GM23338 (cell line): ENCODE measurements around the gene SRP14. TPM values are rescaled to one million over a fixed set of nuclear protein-coding genes. Genes with fewer than 3 reads are reported as not detected.
A peak's percentile ranks its signal among the peaks of the same experiment; 100 is the strongest.

Experiments used
- ATAC-seq: fragments of 200-7000 bp; cut with Tn5 transposase; 3 replicates; pipeline ENCODE4 v1.9.1; 2020
- DNase-seq: peaks from one replicate; pipeline ENCODE4 v3.0.0-alpha.2; 2015; ENCODE audit warnings: low spot score
- H2AFZ ChIP-seq: fragments of 200-600 bp; sonication (generic); 2 replicates; pipeline ENCODE4 v1.8.0; 2016; ENCODE audit warnings: antibody characterized with exemption, mild to moderate bottlenecking, moderate library complexity
- H3F3A ChIP-seq: fragments of 200-600 bp; sonication (generic); replicated peaks from 2 replicates; pipeline ENCODE4 v1.8.0; 2017; ENCODE audit warnings: antibody characterized with exemption, mixed run types, low read depth
- H3K27ac ChIP-seq: fragments of 200-600 bp; sonication (generic); 2 replicates; pipeline ENCODE4 v1.6.1; 2016; ENCODE audit warnings: low read depth
- H3K27me3 ChIP-seq: fragments of 200-600 bp; sonication (generic); 2 replicates; pipeline ENCODE4 v1.8.0; 2016; ENCODE audit warnings: mild to moderate bottlenecking, mixed run types, moderate library complexity; ENCODE audit not compliant: insufficient read depth
- H3K36me3 ChIP-seq: fragments of 200-600 bp; sonication (generic); 2 replicates; pipeline ENCODE4 v1.8.0; 2016; ENCODE audit warnings: mild to moderate bottlenecking; ENCODE audit not compliant: insufficient read depth
- H3K4me1 ChIP-seq: fragments of 200-600 bp; sonication (generic); 2 replicates; pipeline ENCODE4 v1.8.0; 2016; ENCODE audit warnings: mild to moderate bottlenecking, moderate library complexity; ENCODE audit not compliant: insufficient read depth
- H3K4me2 ChIP-seq: fragments of 200-600 bp; sonication (generic); 2 replicates; pipeline ENCODE4 v1.7.1; 2017; ENCODE audit warnings: mixed run types
- H3K4me3 ChIP-seq: fragments of 200-600 bp; sonication (generic); 2 replicates; pipeline ENCODE4 v1.6.1; 2016; ENCODE audit warnings: mixed run types
- H3K79me2 ChIP-seq: fragments of 200-600 bp; sonication (generic); replicated peaks from 2 replicates; pipeline ENCODE4 v1.8.0; 2017; ENCODE audit warnings: mild to moderate bottlenecking; ENCODE audit not compliant: insufficient read depth
- H3K9me2 ChIP-seq: fragments of 200-600 bp; sonication (generic); 2 replicates; pipeline ENCODE4 v1.8.0; 2017; ENCODE audit not compliant: insufficient read depth
- H4K20me1 ChIP-seq: fragments of 200-600 bp; sonication (generic); replicated peaks from 2 replicates; pipeline ENCODE4 v1.8.0; 2017; ENCODE audit warnings: mild to moderate bottlenecking; ENCODE audit not compliant: insufficient read depth
- H3K27ac Mint-ChIP-seq: 2 replicates; pipeline ENCODE4 v1.8.0; 2020; ENCODE audit warnings: inconsistent platforms, mild to moderate bottlenecking, moderate library complexity, mixed read lengths
- H3K27me3 Mint-ChIP-seq: 3 replicates; pipeline ENCODE4 v1.8.0; 2022; ENCODE audit warnings: low read depth, mild to moderate bottlenecking, moderate library complexity, mixed read lengths, inconsistent platforms; ENCODE audit not compliant: insufficient read depth, poor library complexity
- H3K36me3 Mint-ChIP-seq: 3 replicates; pipeline ENCODE4 v1.8.0; 2021; ENCODE audit warnings: low read depth, mild to moderate bottlenecking, inconsistent platforms, moderate library complexity, mixed read lengths
- H3K4me1 Mint-ChIP-seq: 3 replicates; pipeline ENCODE4 v1.8.0; 2020; ENCODE audit warnings: mild to moderate bottlenecking, inconsistent platforms, mixed read lengths
- H3K4me3 Mint-ChIP-seq: 3 replicates; pipeline ENCODE4 v1.8.0; 2021; ENCODE audit warnings: moderate library complexity, mild to moderate bottlenecking, inconsistent platforms, mixed read lengths
- H3K9me3 Mint-ChIP-seq: 3 replicates; pipeline ENCODE4 v1.8.0; 2020; ENCODE audit warnings: moderate library complexity, mild to moderate bottlenecking, inconsistent platforms, mixed read lengths
- CREB1 ChIP-seq: fragments of 250-450 bp; sonication (Bioruptor Pico); IDR thresholded peaks from 2 replicates; pipeline ENCODE4 v1.5.0; 2020; ENCODE audit warnings: low read depth, mild to moderate bottlenecking, moderate library complexity
- EZH2 ChIP-seq: fragments of 200-600 bp; sonication (generic); IDR thresholded peaks from one replicate; pipeline ENCODE4 v1.8.0; 2017; ENCODE audit warnings: antibody characterized with exemption, mild to moderate bottlenecking, low read depth; ENCODE audit not compliant: unreplicated experiment
- EZH2phosphoT487 ChIP-seq: fragments of 200-600 bp; sonication (generic); IDR thresholded peaks from one replicate; pipeline ENCODE4 v1.8.1; 2018; ENCODE audit warnings: antibody characterized with exemption; ENCODE audit not compliant: unreplicated experiment
- NANOG ChIP-seq: IDR thresholded peaks from 2 replicates; pipeline ENCODE4 v1.6.1; 2016; ENCODE audit warnings: antibody characterized with exemption, borderline replicate concordance
- POLR2AphosphoS5 ChIP-seq: IDR thresholded peaks from 2 replicates; pipeline ENCODE4 v1.6.1; 2016; ENCODE audit warnings: antibody characterized with exemption, low read depth
- STAT1 ChIP-seq: IDR thresholded peaks from one replicate; pipeline ENCODE4 v1.6.1; 2016; ENCODE audit warnings: antibody characterized with exemption; ENCODE audit not compliant: unreplicated experiment
- ZNF114 ChIP-seq: fragments of 250-450 bp; sonication (Bioruptor Pico); IDR thresholded peaks from 2 replicates; pipeline ENCODE4 v1.5.0; 2020; ENCODE audit warnings: mild to moderate bottlenecking, moderate library complexity
- ZNF331 ChIP-seq: fragments of 250-450 bp; sonication (Bioruptor Pico); IDR thresholded peaks from 2 replicates; pipeline ENCODE4 v1.5.0; 2020; ENCODE audit warnings: low read depth, mild to moderate bottlenecking, moderate library complexity
- polyA plus RNA-seq: library from polyadenylated mRNA; unstranded; fragments of >200 nt; fragmentation: Nextera tagmentation; extraction: Ambion mirVana; gene quantifications from 2 replicates; pipeline ENCODE4 v1.2.1, GENCODE V29; 2016
- total RNA-seq: library from RNA; depleted of rRNA; stranded (reverse); fragments of >200 nt; shearing (Covaris generic); gene quantifications from 2 replicates; pipeline ENCODE4 v1.2.3, GENCODE V29; 2014
- TF ChIP-seq, protein P1 (sequence below): IDR thresholded peaks from 2 replicates; pipeline ENCODE4 v1.6.1; 2016; ENCODE audit warnings: antibody characterized with exemption
- TF ChIP-seq, protein P2 (sequence below): IDR thresholded peaks from one replicate; pipeline ENCODE4 v1.6.1; 2018; ENCODE audit warnings: antibody characterized with exemption; ENCODE audit not compliant: unreplicated experiment
- TF ChIP-seq, protein P3 (sequence below): fragments of 250-450 bp; sonication (Bioruptor Pico); IDR thresholded peaks from 2 replicates; pipeline ENCODE4 v1.5.0; 2020; ENCODE audit warnings: mild to moderate bottlenecking, moderate library complexity

The SRP14 gene
- total and polyA plus RNA-seq, 2 experiments from 2014 or later: 249 to 1,412 TPM

DNA sequence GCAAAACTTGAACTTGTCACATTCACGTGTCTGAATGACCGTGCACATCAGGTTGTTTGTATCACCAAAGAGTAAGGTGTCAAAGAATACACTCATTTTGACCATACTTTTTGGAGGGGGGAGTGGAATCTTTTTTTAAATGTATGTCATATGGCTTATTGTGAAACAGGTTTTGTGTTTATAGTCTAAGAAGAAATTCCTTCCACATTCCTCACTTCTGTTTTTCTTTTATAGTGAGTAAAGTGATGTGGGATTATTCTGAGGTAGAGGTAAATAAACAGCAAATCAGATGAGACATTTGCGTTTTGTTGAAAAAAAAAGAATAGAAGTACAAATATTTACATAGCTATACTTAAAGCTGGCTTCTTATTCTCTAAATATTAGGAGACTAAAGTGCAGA lies 33.0 kb downstream of the SRP14 start (continued):
- TF ChIP-seq EZH2phosphoT487 (no peak), POLR2AphosphoS5 (no peak), NANOG (no peak), CREB1 (CRISPR knock-in tag) (no peak), ZNF331 (CRISPR knock-in tag) (no peak), EZH2 (no peak)
- TF ChIP-seq, protein P1, sequence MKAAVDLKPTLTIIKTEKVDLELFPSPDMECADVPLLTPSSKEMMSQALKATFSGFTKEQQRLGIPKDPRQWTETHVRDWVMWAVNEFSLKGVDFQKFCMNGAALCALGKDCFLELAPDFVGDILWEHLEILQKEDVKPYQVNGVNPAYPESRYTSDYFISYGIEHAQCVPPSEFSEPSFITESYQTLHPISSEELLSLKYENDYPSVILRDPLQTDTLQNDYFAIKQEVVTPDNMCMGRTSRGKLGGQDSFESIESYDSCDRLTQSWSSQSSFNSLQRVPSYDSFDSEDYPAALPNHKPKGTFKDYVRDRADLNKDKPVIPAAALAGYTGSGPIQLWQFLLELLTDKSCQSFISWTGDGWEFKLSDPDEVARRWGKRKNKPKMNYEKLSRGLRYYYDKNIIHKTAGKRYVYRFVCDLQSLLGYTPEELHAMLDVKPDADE: no peak

DNA sequence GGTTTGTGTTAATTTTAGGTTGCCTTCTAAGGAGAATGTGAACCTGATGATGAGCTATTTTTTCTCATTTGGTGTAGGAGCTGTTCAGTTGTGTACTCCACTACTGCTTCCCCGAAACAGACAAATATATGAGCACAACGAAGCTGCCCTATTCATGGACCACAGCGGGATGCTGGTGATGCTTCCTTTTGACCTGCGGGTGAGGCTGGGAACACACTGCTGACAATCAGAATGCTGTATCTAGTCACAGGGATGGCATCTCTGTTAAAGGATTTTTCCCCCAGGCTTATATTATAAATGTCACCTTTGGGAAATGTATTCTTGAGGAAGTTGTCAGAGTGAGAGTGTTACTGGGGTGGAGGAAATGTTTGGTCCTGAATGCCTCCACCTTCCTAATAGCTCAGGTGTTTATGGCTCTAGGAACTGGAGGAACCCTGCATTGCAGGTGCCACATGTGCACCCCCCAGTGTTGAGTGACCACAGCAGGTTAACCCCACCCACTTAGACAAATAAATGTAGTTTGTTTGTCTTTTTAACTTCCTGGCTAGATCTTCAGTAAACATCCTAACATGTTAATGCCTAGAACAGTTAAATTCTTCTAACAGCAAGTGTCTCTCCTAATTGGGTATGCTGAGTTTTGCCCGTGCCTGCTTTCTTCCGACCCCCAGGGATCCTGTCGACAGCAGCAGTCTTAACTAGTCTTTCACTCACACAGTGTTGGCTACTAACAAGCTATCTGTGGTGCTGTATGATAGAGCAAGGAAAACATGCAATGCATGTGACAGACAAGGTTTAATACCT lies 35.7 kb downstream of the SRP14 start:
- Histone ChIP-seq H3K27ac (peak overlapping the region; percentile 12), H3K4me3 (no peak overlapping the region), H3K4me2 (no peak overlapping the region), H2AFZ (no peak overlapping the region), H3K4me1 (0 out of 2 replicates have a peak, but pooled peaks cover 4% of the 10 kb centered on the region), H3K9me2 (no peaks in the 10 kb centered on the region), H3K36me3 (peaks cover 66% of the 10 kb centered on the region), H3F3A (no peaks in the 10 kb centered on the region; the same call in 1 of the 2 replicates), H3K79me2 (no peaks in the 10 kb centered on the region), H3K27me3 (no peaks in the 10 kb centered on the region), H4K20me1 (no peaks in the 10 kb centered on the region)
- H3K36me3 Mint-ChIP-seq: peaks cover 79% of the 10 kb centered on the region
- no peaks in the 10 kb centered on the region for H3K9me3 Mint-ChIP-seq
- DNase-seq (no peak), ATAC-seq (no peak)
- H3K27ac Mint-ChIP-seq: peak overlapping the region; percentile 35; the same call in 1 of the 2 replicates
- no peak overlapping the region for H3K4me3 Mint-ChIP-seq
- H3K4me1 Mint-ChIP-seq: peaks cover 5% of the 10 kb centered on the region; the same call in 2 of the 3 replicates
- no peaks in the 10 kb centered on the region for H3K27me3 Mint-ChIP-seq
- TF ChIP-seq EZH2 (no peak), POLR2AphosphoS5 (no peak), EZH2phosphoT487 (no peak), STAT1 (no peak), ZNF114 (CRISPR knock-in tag) (no peak), NANOG (no peak), ZNF331 (CRISPR knock-in tag) (no peak)
- TF ChIP-seq, protein P1: no peak
- TF ChIP-seq, protein P2, sequence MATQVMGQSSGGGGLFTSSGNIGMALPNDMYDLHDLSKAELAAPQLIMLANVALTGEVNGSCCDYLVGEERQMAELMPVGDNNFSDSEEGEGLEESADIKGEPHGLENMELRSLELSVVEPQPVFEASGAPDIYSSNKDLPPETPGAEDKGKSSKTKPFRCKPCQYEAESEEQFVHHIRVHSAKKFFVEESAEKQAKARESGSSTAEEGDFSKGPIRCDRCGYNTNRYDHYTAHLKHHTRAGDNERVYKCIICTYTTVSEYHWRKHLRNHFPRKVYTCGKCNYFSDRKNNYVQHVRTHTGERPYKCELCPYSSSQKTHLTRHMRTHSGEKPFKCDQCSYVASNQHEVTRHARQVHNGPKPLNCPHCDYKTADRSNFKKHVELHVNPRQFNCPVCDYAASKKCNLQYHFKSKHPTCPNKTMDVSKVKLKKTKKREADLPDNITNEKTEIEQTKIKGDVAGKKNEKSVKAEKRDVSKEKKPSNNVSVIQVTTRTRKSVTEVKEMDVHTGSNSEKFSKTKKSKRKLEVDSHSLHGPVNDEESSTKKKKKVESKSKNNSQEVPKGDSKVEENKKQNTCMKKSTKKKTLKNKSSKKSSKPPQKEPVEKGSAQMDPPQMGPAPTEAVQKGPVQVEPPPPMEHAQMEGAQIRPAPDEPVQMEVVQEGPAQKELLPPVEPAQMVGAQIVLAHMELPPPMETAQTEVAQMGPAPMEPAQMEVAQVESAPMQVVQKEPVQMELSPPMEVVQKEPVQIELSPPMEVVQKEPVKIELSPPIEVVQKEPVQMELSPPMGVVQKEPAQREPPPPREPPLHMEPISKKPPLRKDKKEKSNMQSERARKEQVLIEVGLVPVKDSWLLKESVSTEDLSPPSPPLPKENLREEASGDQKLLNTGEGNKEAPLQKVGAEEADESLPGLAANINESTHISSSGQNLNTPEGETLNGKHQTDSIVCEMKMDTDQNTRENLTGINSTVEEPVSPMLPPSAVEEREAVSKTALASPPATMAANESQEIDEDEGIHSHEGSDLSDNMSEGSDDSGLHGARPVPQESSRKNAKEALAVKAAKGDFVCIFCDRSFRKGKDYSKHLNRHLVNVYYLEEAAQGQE: no peak
- TF ChIP-seq, protein P3, sequence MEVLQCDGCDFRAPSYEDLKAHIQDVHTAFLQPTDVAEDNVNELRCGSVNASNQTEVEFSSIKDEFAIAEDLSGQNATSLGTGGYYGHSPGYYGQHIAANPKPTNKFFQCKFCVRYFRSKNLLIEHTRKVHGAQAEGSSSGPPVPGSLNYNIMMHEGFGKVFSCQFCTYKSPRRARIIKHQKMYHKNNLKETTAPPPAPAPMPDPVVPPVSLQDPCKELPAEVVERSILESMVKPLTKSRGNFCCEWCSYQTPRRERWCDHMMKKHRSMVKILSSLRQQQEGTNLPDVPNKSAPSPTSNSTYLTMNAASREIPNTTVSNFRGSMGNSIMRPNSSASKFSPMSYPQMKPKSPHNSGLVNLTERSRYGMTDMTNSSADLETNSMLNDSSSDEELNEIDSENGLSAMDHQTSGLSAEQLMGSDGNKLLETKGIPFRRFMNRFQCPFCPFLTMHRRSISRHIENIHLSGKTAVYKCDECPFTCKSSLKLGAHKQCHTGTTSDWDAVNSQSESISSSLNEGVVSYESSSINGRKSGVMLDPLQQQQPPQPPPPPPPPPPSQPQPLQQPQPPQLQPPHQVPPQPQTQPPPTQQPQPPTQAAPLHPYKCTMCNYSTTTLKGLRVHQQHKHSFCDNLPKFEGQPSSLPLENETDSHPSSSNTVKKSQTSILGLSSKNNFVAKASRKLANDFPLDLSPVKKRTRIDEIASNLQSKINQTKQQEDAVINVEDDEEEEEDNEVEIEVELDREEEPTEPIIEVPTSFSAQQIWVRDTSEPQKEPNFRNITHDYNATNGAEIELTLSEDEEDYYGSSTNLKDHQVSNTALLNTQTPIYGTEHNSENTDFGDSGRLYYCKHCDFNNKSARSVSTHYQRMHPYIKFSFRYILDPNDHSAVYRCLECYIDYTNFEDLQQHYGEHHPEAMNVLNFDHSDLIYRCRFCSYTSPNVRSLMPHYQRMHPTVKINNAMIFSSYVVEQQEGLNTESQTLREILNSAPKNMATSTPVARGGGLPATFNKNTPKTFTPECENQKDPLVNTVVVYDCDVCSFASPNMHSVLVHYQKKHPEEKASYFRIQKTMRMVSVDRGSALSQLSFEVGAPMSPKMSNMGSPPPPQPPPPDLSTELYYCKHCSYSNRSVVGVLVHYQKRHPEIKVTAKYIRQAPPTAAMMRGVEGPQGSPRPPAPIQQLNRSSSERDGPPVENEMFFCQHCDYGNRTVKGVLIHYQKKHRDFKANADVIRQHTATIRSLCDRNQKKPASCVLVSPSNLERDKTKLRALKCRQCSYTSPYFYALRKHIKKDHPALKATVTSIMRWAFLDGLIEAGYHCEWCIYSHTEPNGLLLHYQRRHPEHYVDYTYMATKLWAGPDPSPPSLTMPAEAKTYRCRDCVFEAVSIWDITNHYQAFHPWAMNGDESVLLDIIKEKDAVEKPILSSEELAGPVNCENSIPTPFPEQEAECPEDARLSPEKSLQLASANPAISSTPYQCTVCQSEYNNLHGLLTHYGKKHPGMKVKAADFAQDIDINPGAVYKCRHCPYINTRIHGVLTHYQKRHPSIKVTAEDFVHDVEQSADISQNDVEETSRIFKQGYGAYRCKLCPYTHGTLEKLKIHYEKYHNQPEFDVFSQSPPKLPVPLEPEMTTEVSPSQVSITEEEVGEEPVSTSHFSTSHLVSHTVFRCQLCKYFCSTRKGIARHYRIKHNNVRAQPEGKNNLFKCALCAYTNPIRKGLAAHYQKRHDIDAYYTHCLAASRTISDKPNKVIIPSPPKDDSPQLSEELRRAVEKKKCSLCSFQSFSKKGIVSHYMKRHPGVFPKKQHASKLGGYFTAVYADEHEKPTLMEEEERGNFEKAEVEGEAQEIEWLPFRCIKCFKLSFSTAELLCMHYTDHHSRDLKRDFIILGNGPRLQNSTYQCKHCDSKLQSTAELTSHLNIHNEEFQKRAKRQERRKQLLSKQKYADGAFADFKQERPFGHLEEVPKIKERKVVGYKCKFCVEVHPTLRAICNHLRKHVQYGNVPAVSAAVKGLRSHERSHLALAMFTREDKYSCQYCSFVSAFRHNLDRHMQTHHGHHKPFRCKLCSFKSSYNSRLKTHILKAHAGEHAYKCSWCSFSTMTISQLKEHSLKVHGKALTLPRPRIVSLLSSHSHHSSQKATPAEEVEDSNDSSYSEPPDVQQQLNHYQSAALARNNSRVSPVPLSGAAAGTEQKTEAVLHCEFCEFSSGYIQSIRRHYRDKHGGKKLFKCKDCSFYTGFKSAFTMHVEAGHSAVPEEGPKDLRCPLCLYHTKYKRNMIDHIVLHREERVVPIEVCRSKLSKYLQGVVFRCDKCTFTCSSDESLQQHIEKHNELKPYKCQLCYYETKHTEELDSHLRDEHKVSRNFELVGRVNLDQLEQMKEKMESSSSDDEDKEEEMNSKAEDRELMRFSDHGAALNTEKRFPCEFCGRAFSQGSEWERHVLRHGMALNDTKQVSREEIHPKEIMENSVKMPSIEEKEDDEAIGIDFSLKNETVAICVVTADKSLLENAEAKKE (CRISPR knock-in tag): no peak
